Measurements from ENCODE around the gene NOL9.

Gene NOL9

DNA sequence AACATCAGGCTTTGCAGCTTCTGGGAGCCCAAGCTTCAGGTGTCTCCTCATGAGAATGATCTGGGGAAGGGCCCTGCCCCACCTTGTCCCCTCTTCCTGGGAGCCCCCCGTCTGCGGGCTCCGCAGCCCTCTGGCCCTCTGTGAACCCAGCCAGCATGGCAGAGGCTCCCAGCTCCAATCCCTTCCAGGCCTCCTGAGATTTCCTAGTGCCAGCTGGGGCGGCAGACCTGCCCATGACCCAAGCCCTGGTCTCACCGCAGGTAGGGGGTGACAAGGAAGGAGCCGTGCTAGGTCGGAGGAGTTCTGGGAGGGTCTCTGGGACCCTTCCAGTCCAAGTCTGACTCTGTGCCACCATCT lies 70.6 kb downstream of the NOL9 start:
- Mint-ChIP-seq H3K27ac (peak overlapping the region in 1 of 3 experiments; percentile 59), H3K4me1 (peaks cover 17% of the 10 kb centered on the region), H3K27me3 (ENCODE audit: low read depth) (peaks cover 13% of the 10 kb centered on the region), H3K4me3 (peak overlapping the region; percentile 79 to 92 (median 86)), H3K9me3 (no peaks in the 10 kb centered on the region), H3K36me3 (ENCODE audit: low read depth) (no peaks in the 10 kb centered on the region)
- TF ChIP-seq, protein P1, sequence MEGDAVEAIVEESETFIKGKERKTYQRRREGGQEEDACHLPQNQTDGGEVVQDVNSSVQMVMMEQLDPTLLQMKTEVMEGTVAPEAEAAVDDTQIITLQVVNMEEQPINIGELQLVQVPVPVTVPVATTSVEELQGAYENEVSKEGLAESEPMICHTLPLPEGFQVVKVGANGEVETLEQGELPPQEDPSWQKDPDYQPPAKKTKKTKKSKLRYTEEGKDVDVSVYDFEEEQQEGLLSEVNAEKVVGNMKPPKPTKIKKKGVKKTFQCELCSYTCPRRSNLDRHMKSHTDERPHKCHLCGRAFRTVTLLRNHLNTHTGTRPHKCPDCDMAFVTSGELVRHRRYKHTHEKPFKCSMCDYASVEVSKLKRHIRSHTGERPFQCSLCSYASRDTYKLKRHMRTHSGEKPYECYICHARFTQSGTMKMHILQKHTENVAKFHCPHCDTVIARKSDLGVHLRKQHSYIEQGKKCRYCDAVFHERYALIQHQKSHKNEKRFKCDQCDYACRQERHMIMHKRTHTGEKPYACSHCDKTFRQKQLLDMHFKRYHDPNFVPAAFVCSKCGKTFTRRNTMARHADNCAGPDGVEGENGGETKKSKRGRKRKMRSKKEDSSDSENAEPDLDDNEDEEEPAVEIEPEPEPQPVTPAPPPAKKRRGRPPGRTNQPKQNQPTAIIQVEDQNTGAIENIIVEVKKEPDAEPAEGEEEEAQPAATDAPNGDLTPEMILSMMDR (IDR thresholded peaks at IDR 0.05; ENCODE audit: unreplicated experiment in 3 of 3): no peak

GRCh38 chr1:6483017-6483760 lies 71.1 kb downstream of the NOL9 start:
- TF ChIP-seq, protein P1 (IDR thresholded peaks at IDR 0.05; ENCODE audit: unreplicated experiment in 3 of 3): no peak
- H3K27me3 Mint-ChIP-seq (ENCODE audit: low read depth): peaks cover 11% of the 10 kb centered on the region
- no peaks in the 10 kb centered on the region for H3K9me3 Mint-ChIP-seq
- H3K36me3 Mint-ChIP-seq (ENCODE audit: low read depth): no peaks in the 10 kb centered on the region
- peak overlapping the region; percentile 13 to 54 (median 37) for H3K4me3 Mint-ChIP-seq
- peaks cover 16% of the 10 kb centered on the region for H3K4me1 Mint-ChIP-seq
- H3K27ac Mint-ChIP-seq: no peak overlapping the region

- Mint-ChIP-seq H3K4me3 (peak overlapping the region in 1 of 3 experiments; percentile 17), H3K9me3 (no peaks in the 10 kb centered on the region), H3K27ac (peak overlapping the region in 1 of 3 experiments; percentile 24), H3K27me3 (ENCODE audit: low read depth) (peaks cover 6% of the 10 kb centered on the region), H3K4me1 (peaks cover 12% of the 10 kb centered on the region), H3K36me3 (ENCODE audit: low read depth) (no peaks in the 10 kb centered on the region)
- TF ChIP-seq, protein P1 (IDR thresholded peaks at IDR 0.05; ENCODE audit: unreplicated experiment in 3 of 3): no peak
Observed at GRCh38 chr1:6481820-6482219, 72.5 kb downstream of the NOL9 start.

- Mint-ChIP-seq H3K9me3 (no peaks in the 10 kb centered on the region), H3K4me3 (no peak overlapping the region), H3K4me1 (peaks cover 8% of the 10 kb centered on the region), H3K27me3 (ENCODE audit: low read depth) (no peaks in the 10 kb centered on the region), H3K27ac (peak overlapping the region in 2 of 3 experiments; percentile 28 to 87), H3K36me3 (ENCODE audit: low read depth) (peaks cover 7% of the 10 kb centered on the region)
- TF ChIP-seq, protein P1 (IDR thresholded peaks at IDR 0.05; ENCODE audit: unreplicated experiment in 3 of 3): no peak
Observed at GRCh38 chr1:6477039-6477820, 77.1 kb downstream of the NOL9 start.

DNA sequence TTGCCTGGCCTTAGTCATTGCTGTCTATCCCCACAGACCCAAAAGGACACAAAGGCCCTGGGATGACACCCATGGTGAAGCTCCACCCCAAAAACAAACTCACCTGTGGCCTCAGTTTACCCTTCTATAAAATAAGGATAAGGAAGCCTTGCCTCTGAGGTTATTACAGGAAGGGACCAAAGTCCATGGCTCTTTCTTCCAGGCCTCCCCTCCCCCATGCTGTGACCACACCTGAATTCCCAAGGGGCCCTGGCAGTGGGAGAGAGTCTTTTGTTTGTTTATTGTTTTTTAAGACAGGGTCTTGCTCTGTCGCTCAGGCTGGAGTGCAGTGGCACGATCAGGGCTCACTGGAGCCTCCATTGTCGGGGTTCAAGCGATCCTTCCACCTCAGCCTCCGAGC lies 77.8 kb downstream of the NOL9 start:
- Mint-ChIP-seq H3K27ac (peak overlapping the region in 1 of 3 experiments; percentile 87), H3K36me3 (ENCODE audit: low read depth) (peaks cover 7% of the 10 kb centered on the region), H3K4me1 (peaks cover 8% of the 10 kb centered on the region), H3K27me3 (ENCODE audit: low read depth) (no peaks in the 10 kb centered on the region), H3K9me3 (no peaks in the 10 kb centered on the region), H3K4me3 (no peak overlapping the region)
- TF ChIP-seq, protein P1 (IDR thresholded peaks at IDR 0.05; ENCODE audit: unreplicated experiment in 3 of 3): no peak

Data from nephron (organoid).